ENCODE measurements around the gene FBLN2. TPM values are rescaled to one million over a fixed set of nuclear protein-coding genes. Genes with fewer than 3 reads are reported as not detected.

Gene FBLN2
- total RNA-seq, 1 experiment from 2014 or later: not detected

DNA sequence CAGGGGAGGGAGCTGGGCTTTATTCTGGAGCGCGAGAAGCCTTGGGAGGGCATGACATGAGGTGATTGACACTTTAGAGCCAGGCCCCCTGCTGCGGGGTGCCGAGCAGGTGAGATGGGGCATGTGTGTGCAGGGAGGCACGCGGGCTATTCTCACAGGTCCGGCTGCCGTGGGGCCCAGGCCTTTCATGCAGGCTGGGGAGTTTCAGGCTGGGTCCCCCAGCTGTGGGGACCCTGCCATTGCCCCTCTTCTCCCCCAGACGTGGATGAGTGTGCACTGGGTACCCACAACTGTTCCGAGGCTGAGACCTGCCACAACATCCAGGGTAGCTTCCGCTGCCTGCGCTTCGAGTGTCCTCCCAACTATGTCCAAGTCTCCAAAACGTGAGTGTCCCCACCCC lies 87.3 kb downstream of the FBLN2 start:
- Histone ChIP-seq H2AFZ (ENCODE audit: low read length) (no peak overlapping the region), H3K4me3 (ENCODE audit: low read length) (no peak overlapping the region), H3K27me3 (ENCODE audit: low read length) (no peaks in the 10 kb centered on the region), H3K9me2 (replicated peaks; ENCODE audit: insufficient read depth, low read length) (no peaks in the 10 kb centered on the region), H3K9me3 (ENCODE audit: low read length) (no peaks in the 10 kb centered on the region), H3K4me1 (ENCODE audit: low read length) (no peaks in the 10 kb centered on the region), H3K79me2 (ENCODE audit: low read length) (no peaks in the 10 kb centered on the region), H3K36me3 (ENCODE audit: insufficient read depth, low read length) (no peaks in the 10 kb centered on the region), H3K4me2 (ENCODE audit: low read depth, low read length, poor library complexity, severe bottlenecking) (no peak overlapping the region), H3K27ac (ENCODE audit: low read length) (no peak overlapping the region), H4K20me1 (ENCODE audit: insufficient read depth, low read depth, low read length) (no peaks in the 10 kb centered on the region; the same call in 1 of the 2 replicates), H3K9ac (ENCODE audit: low read length) (no peak overlapping the region)
- no peak for DNase-seq

DNA sequence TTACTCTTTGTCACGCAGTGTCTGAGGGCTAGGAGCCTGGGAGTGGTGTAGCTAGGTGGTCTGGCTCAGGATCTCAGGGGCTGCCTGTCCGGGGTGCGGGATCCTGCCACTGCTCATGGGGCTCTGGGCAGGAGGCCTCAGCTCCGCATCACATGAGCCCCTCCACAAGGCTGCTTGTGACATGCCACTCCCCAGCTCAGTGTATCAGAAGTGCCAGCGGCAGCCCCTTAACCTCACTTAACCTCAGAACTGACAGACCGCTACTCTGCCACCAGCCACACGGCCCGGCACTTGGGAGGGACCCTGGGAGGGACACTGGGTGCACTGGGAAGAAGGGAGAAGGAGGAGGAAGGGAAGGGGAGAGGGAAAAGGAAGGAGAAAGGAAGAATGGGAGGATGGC lies 87.9 kb downstream of the FBLN2 start:
- no peaks in the 10 kb centered on the region for H3K79me2 ChIP-seq (ENCODE audit: low read length)
- H3K36me3 ChIP-seq (ENCODE audit: insufficient read depth, low read length): no peaks in the 10 kb centered on the region
- no peak overlapping the region for H2AFZ ChIP-seq (ENCODE audit: low read length)
- no peak for DNase-seq
- no peaks in the 10 kb centered on the region; the same call in 1 of the 2 replicates for H4K20me1 ChIP-seq (ENCODE audit: insufficient read depth, low read depth, low read length)
- H3K4me1 ChIP-seq (ENCODE audit: low read length): no peaks in the 10 kb centered on the region
- no peaks in the 10 kb centered on the region for H3K27me3 ChIP-seq (ENCODE audit: low read length)
- H3K4me2 ChIP-seq (ENCODE audit: low read depth, low read length, poor library complexity, severe bottlenecking): no peak overlapping the region
- no peak overlapping the region for H3K27ac ChIP-seq (ENCODE audit: low read length)
- H3K9ac ChIP-seq (ENCODE audit: low read length): no peak overlapping the region
- H3K4me3 ChIP-seq (ENCODE audit: low read length): no peak overlapping the region
- no peaks in the 10 kb centered on the region for H3K9me2 ChIP-seq (replicated peaks; ENCODE audit: insufficient read depth, low read length)
- no peaks in the 10 kb centered on the region for H3K9me3 ChIP-seq (ENCODE audit: low read length)

- no peak overlapping the region for H3K4me3 ChIP-seq (ENCODE audit: low read length)
- H3K9me2 ChIP-seq (replicated peaks; ENCODE audit: insufficient read depth, low read length): no peaks in the 10 kb centered on the region
- H3K9me3 ChIP-seq (ENCODE audit: low read length): no peaks in the 10 kb centered on the region
- no peaks in the 10 kb centered on the region for H3K79me2 ChIP-seq (ENCODE audit: low read length)
- H3K27ac ChIP-seq (ENCODE audit: low read length): no peak overlapping the region
- H2AFZ ChIP-seq (ENCODE audit: low read length): no peak overlapping the region
- H3K4me2 ChIP-seq (ENCODE audit: low read depth, low read length, poor library complexity, severe bottlenecking): no peak overlapping the region
- no peaks in the 10 kb centered on the region for H3K36me3 ChIP-seq (ENCODE audit: insufficient read depth, low read length)
- H4K20me1 ChIP-seq (ENCODE audit: insufficient read depth, low read depth, low read length): no peaks in the 10 kb centered on the region; the same call in 1 of the 2 replicates
- H3K4me1 ChIP-seq (ENCODE audit: low read length): no peaks in the 10 kb centered on the region
- H3K9ac ChIP-seq (ENCODE audit: low read length): no peak overlapping the region
- no peak for DNase-seq
- H3K27me3 ChIP-seq (ENCODE audit: low read length): no peaks in the 10 kb centered on the region
Measured at GRCh38 chr3:13637311-13637891, 88.5 kb downstream of the FBLN2 start.

GRCh38 chr3:13637953-13638352 lies 89.0 kb downstream of the FBLN2 start:
- H3K4me1 ChIP-seq (ENCODE audit: low read length): no peaks in the 10 kb centered on the region
- H3K4me2 ChIP-seq (ENCODE audit: low read depth, low read length, poor library complexity, severe bottlenecking): no peak overlapping the region
- H3K9ac ChIP-seq (ENCODE audit: low read length): no peak overlapping the region
- H3K4me3 ChIP-seq (ENCODE audit: low read length): no peak overlapping the region
- no peaks in the 10 kb centered on the region for H3K27me3 ChIP-seq (ENCODE audit: low read length)
- DNase-seq: no peak
- no peaks in the 10 kb centered on the region for H3K79me2 ChIP-seq (ENCODE audit: low read length)
- no peak overlapping the region for H3K27ac ChIP-seq (ENCODE audit: low read length)
- no peak overlapping the region for H2AFZ ChIP-seq (ENCODE audit: low read length)
- H3K9me3 ChIP-seq (ENCODE audit: low read length): no peaks in the 10 kb centered on the region
- H3K36me3 ChIP-seq (ENCODE audit: insufficient read depth, low read length): no peaks in the 10 kb centered on the region
- H3K9me2 ChIP-seq (replicated peaks; ENCODE audit: insufficient read depth, low read length): no peaks in the 10 kb centered on the region
- H4K20me1 ChIP-seq (ENCODE audit: insufficient read depth, low read depth, low read length): no peaks in the 10 kb centered on the region; the same call in 1 of the 2 replicates

DNA sequence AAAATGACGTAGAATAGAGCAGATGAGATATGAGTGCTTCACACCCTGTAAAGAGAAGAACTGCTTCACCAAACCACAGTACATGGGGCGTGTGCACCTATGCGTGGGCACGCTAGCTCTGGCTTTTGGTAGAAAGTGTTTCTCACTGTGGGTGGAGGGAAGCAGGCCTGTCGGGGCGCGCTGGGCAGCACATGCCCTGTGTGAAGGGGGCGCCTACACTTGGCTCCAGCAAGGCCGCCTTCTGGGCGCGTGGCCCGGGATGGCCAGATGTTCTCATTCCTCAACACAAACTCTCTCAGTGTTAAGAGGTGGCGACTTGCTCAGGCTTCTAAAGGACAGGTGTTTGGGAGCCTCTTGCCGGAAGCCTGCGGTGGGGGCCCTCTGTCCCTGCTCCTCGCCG lies 90.0 kb downstream of the FBLN2 start:
- no peak overlapping the region for H2AFZ ChIP-seq (ENCODE audit: low read length)
- H3K4me3 ChIP-seq (ENCODE audit: low read length): no peak overlapping the region
- H3K9me2 ChIP-seq (replicated peaks; ENCODE audit: insufficient read depth, low read length): no peaks in the 10 kb centered on the region
- no peaks in the 10 kb centered on the region for H3K36me3 ChIP-seq (ENCODE audit: insufficient read depth, low read length)
- H3K4me2 ChIP-seq (ENCODE audit: low read depth, low read length, poor library complexity, severe bottlenecking): no peak overlapping the region
- H4K20me1 ChIP-seq (ENCODE audit: insufficient read depth, low read depth, low read length): no peaks in the 10 kb centered on the region; the same call in 1 of the 2 replicates
- no peaks in the 10 kb centered on the region for H3K27me3 ChIP-seq (ENCODE audit: low read length)
- no peak overlapping the region for H3K27ac ChIP-seq (ENCODE audit: low read length)
- H3K9ac ChIP-seq (ENCODE audit: low read length): no peak overlapping the region
- DNase-seq: no peak
- no peaks in the 10 kb centered on the region for H3K4me1 ChIP-seq (ENCODE audit: low read length)
- H3K79me2 ChIP-seq (ENCODE audit: low read length): no peaks in the 10 kb centered on the region
- H3K9me3 ChIP-seq (ENCODE audit: low read length): no peaks in the 10 kb centered on the region

DNA sequence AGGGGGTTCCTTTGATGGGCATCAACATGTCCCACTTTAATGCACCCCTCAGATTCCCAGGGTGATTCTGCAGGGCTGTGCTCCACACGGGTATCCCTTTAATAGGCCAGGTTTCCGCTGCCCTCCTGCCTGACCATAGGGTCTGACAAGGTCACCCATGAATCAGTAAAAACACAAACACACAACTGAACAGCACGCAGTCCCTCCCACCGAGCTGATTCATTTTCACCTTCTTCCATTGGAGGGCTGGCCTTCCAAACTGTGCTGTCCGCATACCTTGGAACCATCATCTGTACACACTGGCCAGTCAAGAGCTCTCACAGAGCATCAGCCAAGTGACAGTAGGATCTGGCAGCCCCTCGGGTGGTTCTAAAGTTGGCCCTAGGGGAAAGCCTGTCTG lies 93.7 kb downstream of the FBLN2 start:
- H2AFZ ChIP-seq (ENCODE audit: low read length): no peak overlapping the region
- H3K4me1 ChIP-seq (ENCODE audit: low read length): no peaks in the 10 kb centered on the region
- no peaks in the 10 kb centered on the region for H3K9me3 ChIP-seq (ENCODE audit: low read length)
- H3K9me2 ChIP-seq (replicated peaks; ENCODE audit: insufficient read depth, low read length): no peaks in the 10 kb centered on the region
- no peak for DNase-seq
- no peaks in the 10 kb centered on the region for H4K20me1 ChIP-seq (ENCODE audit: insufficient read depth, low read depth, low read length)
- no peak overlapping the region for H3K4me3 ChIP-seq (ENCODE audit: low read length)
- no peaks in the 10 kb centered on the region for H3K27me3 ChIP-seq (ENCODE audit: low read length)
- no peak overlapping the region for H3K9ac ChIP-seq (ENCODE audit: low read length)
- no peaks in the 10 kb centered on the region for H3K36me3 ChIP-seq (ENCODE audit: insufficient read depth, low read length)
- no peaks in the 10 kb centered on the region for H3K79me2 ChIP-seq (ENCODE audit: low read length)
- H3K27ac ChIP-seq (ENCODE audit: low read length): no peak overlapping the region
- H3K4me2 ChIP-seq (ENCODE audit: low read depth, low read length, poor library complexity, severe bottlenecking): no peak overlapping the region

DNA sequence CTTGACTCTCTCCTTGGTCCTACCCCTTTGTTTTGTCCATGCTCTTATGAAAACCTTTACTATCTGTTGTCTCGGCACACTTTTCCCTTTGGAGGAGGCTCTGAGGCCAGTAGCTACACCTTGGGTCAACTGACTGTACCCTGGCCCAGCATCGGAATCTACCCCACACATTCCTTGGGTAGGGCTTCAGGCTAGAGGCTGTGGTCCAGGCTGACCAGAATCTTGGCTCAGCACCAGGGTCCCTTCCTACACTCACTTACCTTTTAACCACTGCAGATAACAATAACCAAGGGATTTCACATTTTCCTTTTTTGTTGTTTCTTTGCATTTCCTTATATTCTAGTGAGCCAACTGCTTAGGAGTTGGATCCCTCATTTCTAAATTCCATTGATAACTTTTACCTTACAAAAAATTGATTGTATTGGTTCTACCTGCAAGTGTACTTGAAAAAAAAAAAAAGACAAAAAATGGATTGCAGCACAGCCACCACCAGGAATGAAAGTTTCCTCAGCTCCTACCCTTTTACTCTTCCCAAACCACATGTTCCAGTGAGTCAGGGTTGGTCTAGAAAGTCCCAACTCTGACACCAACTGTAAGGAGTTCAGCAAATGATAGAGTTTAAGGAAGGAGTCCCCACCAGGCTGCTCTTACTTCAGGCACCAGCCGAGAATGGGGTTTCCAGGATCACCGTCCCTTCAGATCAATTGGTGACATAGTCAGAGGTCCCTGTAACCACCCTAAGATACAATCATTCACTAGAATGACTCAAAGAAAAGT lies 95.6 kb downstream of the FBLN2 start:
- no peaks in the 10 kb centered on the region for H3K4me1 ChIP-seq (ENCODE audit: low read length)
- no peaks in the 10 kb centered on the region for H4K20me1 ChIP-seq (ENCODE audit: insufficient read depth, low read depth, low read length)
- no peak overlapping the region for H3K4me2 ChIP-seq (ENCODE audit: low read depth, low read length, poor library complexity, severe bottlenecking)
- H3K4me3 ChIP-seq (ENCODE audit: low read length): no peak overlapping the region
- no peaks in the 10 kb centered on the region for H3K36me3 ChIP-seq (ENCODE audit: insufficient read depth, low read length)
- no peaks in the 10 kb centered on the region for H3K79me2 ChIP-seq (ENCODE audit: low read length)
- H3K9ac ChIP-seq (ENCODE audit: low read length): no peak overlapping the region
- DNase-seq: no peak
- no peaks in the 10 kb centered on the region for H3K27me3 ChIP-seq (ENCODE audit: low read length)
- H2AFZ ChIP-seq (ENCODE audit: low read length): no peak overlapping the region
- no peak overlapping the region for H3K27ac ChIP-seq (ENCODE audit: low read length)
- no peaks in the 10 kb centered on the region for H3K9me3 ChIP-seq (ENCODE audit: low read length)
- H3K9me2 ChIP-seq (replicated peaks; ENCODE audit: insufficient read depth, low read length): no peaks in the 10 kb centered on the region

DNA sequence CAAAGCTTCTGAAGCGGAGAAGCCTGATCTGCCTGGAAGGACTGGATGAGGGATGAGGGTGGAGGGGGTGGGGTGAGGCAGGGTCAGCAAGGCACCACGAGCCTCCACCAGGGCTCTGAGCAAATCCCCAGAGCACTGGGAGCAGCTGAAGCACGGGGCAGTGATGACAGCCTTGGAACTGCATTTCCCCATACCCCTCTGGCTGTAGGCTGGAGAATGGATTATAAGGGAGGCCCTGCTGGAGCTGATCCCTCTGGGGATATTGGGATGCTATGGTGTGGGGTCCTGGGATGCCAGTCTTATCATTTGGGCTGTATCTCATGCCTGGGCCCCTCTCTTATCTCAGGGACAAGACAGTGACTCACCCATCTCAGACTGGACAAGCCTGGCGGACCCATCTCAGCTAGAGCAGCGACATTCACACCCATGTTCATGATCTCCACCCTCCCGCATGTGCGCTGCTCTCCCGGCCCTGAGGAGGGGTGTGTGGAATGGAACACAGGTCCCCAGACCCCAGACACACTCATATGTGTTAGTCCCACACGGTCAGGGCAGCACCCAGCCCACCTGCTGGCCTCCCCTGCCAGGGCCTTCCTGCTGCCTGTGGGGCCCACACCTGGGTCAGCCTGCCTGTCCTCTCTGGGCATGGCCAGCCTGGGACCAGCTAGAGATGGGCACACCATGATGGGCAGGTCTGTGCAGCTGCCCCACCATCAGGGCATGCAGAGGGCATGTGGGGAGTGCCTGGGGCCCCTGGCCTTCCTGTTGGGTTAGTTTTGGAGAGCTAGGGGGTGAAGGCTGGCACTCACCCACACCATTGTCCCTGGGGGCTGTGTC lies 97.1 kb downstream of the FBLN2 start:
- Histone ChIP-seq H4K20me1 (ENCODE audit: insufficient read depth, low read depth, low read length) (no peaks in the 10 kb centered on the region), H3K27me3 (ENCODE audit: low read length) (no peaks in the 10 kb centered on the region), H3K9me3 (ENCODE audit: low read length) (no peaks in the 10 kb centered on the region), H3K4me2 (ENCODE audit: low read depth, low read length, poor library complexity, severe bottlenecking) (no peak overlapping the region), H3K4me1 (ENCODE audit: low read length) (no peaks in the 10 kb centered on the region), H3K79me2 (ENCODE audit: low read length) (no peaks in the 10 kb centered on the region), H3K36me3 (ENCODE audit: insufficient read depth, low read length) (no peaks in the 10 kb centered on the region), H3K9ac (ENCODE audit: low read length) (no peak overlapping the region), H3K27ac (ENCODE audit: low read length) (no peak overlapping the region), H3K9me2 (replicated peaks; ENCODE audit: insufficient read depth, low read length) (no peaks in the 10 kb centered on the region), H2AFZ (ENCODE audit: low read length) (no peak overlapping the region), H3K4me3 (ENCODE audit: low read length) (no peak overlapping the region)
- no peak for DNase-seq
